IMR-90 (cell line): ENCODE results near the gene HRH2. TPM values are rescaled to one million over a fixed set of nuclear protein-coding genes. Genes with fewer than 3 reads are reported as not detected.
"Not testable (repeated sequence)": the region's sequence is repeated elsewhere in the genome, so short reads cannot be mapped to it uniquely, and the experiment has no call there.

ENCODE experiments used
- ATAC-seq: fragments of 200-7000 bp; cut with Tn5 transposase; 2 replicates; pipeline ENCODE4 v1.9.1; 2020; ENCODE audit warnings: low read depth, mild to moderate bottlenecking, moderate library complexity
- BruUV-seq: library from RNA; stranded (reverse); fragments of 400-500 nt; replicated peaks from 2 replicates; lab custom pipeline; 2021; lab: Mats Ljungman, UMichigan
- CTCF ChIA-PET: fragments of 300-600 bp; formaldehyde crosslinking; extraction: SDS; loops from one replicate; lab custom pipeline; 2021; ENCODE audit warnings: antibody characterized with exemption; lab: Yijun Ruan, JAX
- POLR2A ChIA-PET: fragments of 300-600 bp; sonication (Branson Sonifier 250); formaldehyde crosslinking; loops from one replicate; lab custom pipeline; 2022; ENCODE audit warnings: antibody characterized with exemption; ENCODE audit not compliant: unreplicated experiment; lab: Charles Lee
- DNase-seq: peaks from one replicate; pipeline ENCODE4 v3.0.0; 2013
- H2AFZ ChIP-seq: replicated peaks from 2 replicates; pipeline ENCODE3; 2013; ENCODE audit warnings: low read length, mild to moderate bottlenecking; ENCODE audit not compliant: poor library complexity
- H2AK5ac ChIP-seq: 2 replicates; pipeline ENCODE4 v1.6.1; 2013; ENCODE audit warnings: low read depth, low read length, inconsistent platforms
- H2AK9ac ChIP-seq: replicated peaks from 2 replicates; pipeline ENCODE3; 2013; ENCODE audit warnings: mild to moderate bottlenecking, low read depth, low read length, moderate library complexity; ENCODE audit not compliant: poor library complexity
- H2BK120ac ChIP-seq: 2 replicates; pipeline ENCODE4 v1.6.1; 2013; ENCODE audit warnings: low read depth, low read length, inconsistent platforms
- H2BK15ac ChIP-seq: 3 replicates; pipeline ENCODE4 v1.6.1; 2013; ENCODE audit warnings: low read depth, low read length, inconsistent platforms
- H2BK20ac ChIP-seq: 2 replicates; pipeline ENCODE4 v1.6.1; 2013; ENCODE audit warnings: low read depth, mild to moderate bottlenecking, inconsistent platforms, low read length, moderate library complexity
- H2BK5ac ChIP-seq: 2 replicates; pipeline ENCODE4 v1.6.1; 2013; ENCODE audit warnings: mild to moderate bottlenecking, low read depth, low read length, inconsistent platforms; ENCODE audit not compliant: poor library complexity, severe bottlenecking
- H3K14ac ChIP-seq: replicated peaks from 2 replicates; pipeline ENCODE4 v1.6.1; 2013; ENCODE audit warnings: low read depth, low read length, inconsistent platforms
- H3K18ac ChIP-seq: 2 replicates; pipeline ENCODE4 v1.6.1; 2013; ENCODE audit warnings: low read depth, low read length, control low read depth
- H3K23ac ChIP-seq: 2 replicates; pipeline ENCODE4 v1.6.1; 2013; ENCODE audit warnings: low read depth, low read length, inconsistent platforms
- H3K27ac ChIP-seq: 2 replicates; pipeline ENCODE4 v1.5.1; 2013; ENCODE audit warnings: mild to moderate bottlenecking, control low read depth, low read length; ENCODE audit not compliant: insufficient read depth
- H3K27me3 ChIP-seq: 2 replicates; pipeline ENCODE4 v1.6.1; 2013; ENCODE audit warnings: low read length; ENCODE audit not compliant: control insufficient read depth, insufficient read depth
- H3K36me3 ChIP-seq: 2 replicates; pipeline ENCODE4 v1.6.1; 2013; ENCODE audit warnings: low read length, mixed read lengths; ENCODE audit not compliant: control insufficient read depth, insufficient read depth
- H3K4ac ChIP-seq: 2 replicates; pipeline ENCODE4 v1.6.1; 2013; ENCODE audit warnings: low read depth, low read length, inconsistent platforms
- H3K4me1 ChIP-seq: 2 replicates; pipeline ENCODE4 v1.6.1; 2013; ENCODE audit warnings: low read length, mixed read lengths; ENCODE audit not compliant: control insufficient read depth, insufficient read depth
- H3K4me2 ChIP-seq: 2 replicates; pipeline ENCODE4 v1.6.1; 2013; ENCODE audit warnings: low read depth, mild to moderate bottlenecking, control low read depth, low read length, moderate library complexity
- H3K4me3 ChIP-seq: 2 replicates; pipeline ENCODE4 v1.5.1; 2013; ENCODE audit warnings: low read depth, mild to moderate bottlenecking, control low read depth, low read length, moderate library complexity; ENCODE audit not compliant: insufficient read depth
- H3K56ac ChIP-seq: 2 replicates; pipeline ENCODE4 v1.6.1; 2013; ENCODE audit warnings: low read length, inconsistent platforms; ENCODE audit not compliant: insufficient read depth; ENCODE audit errors: extremely low read depth
- H3K79me1 ChIP-seq, 2 experiments: 2 replicates each; pipeline ENCODE4 v1.6.1; 2013; ENCODE audit warnings: low read length in 2 of 2, inconsistent platforms in 1 of 2, low read depth in 1 of 2
- H3K9ac ChIP-seq: 2 replicates; pipeline ENCODE4 v1.6.1; 2013; ENCODE audit warnings: low read depth, low read length, control low read depth
- H3K9me1 ChIP-seq: 2 replicates; pipeline ENCODE4 v1.6.1; 2013; ENCODE audit warnings: low read length, inconsistent platforms; ENCODE audit not compliant: insufficient read depth
- H3K9me3 ChIP-seq: 2 replicates; pipeline ENCODE4 v1.6.1; 2013; ENCODE audit warnings: low read length; ENCODE audit not compliant: control insufficient read depth, insufficient read depth
- H4K20me1 ChIP-seq: 2 replicates; pipeline ENCODE4 v1.6.1; 2013; ENCODE audit warnings: low read length, inconsistent platforms; ENCODE audit not compliant: insufficient read depth
- H4K5ac ChIP-seq: 2 replicates; pipeline ENCODE4 v1.6.1; 2013; ENCODE audit warnings: mild to moderate bottlenecking, low read depth, low read length, control low read depth
- H4K8ac ChIP-seq, 2 experiments: 2 replicates each; pipeline ENCODE4 v1.6.1; 2013; ENCODE audit warnings: low read depth in 2 of 2, low read length in 2 of 2, control low read depth in 1 of 2, inconsistent platforms in 1 of 2
- H4K91ac ChIP-seq: 2 replicates; pipeline ENCODE4 v1.6.1; 2013; ENCODE audit warnings: low read depth, low read length, inconsistent platforms; ENCODE audit not compliant: insufficient read depth
- FOS ChIP-seq: fragments of 150-350 bp; IDR thresholded peaks from 2 replicates; pipeline ENCODE4 v1.6.1; 2016; ENCODE audit warnings: low read depth, low read length
- WGBS, 2 experiments: methylation state at CpG; one replicate each; pipeline versions ENCODE4 v1.1.5 to v1.1.7; 2013; ENCODE audit warnings: missing lambda C conversion rate in 2 of 2; ENCODE audit not compliant: insufficient read length in 1 of 2; ENCODE audit errors: extremely low coverage in 2 of 2; 5-methylcytosine and 5-hydroxymethylcytosine counted together
- dilution Hi-C: fragments of 300-500 bp; cut with HindIII; formaldehyde crosslinking; loops from one replicate; pipeline ENCODE4 v1.14.3; 2018; ENCODE audit warnings: low sequenced_read_pairs; ENCODE audit not compliant: unreplicated experiment
- in situ Hi-C: fragments of 300-500 bp; cut with MboI; formaldehyde crosslinking; loops from 3 replicates; pipeline ENCODE4 v1.14.3; 2019; ENCODE audit warnings: low sequenced_read_pairs, inconsistent platforms, mixed read lengths
- intact Hi-C: fragments of 100-400 bp; cut with micrococcal nuclease; formaldehyde crosslinking; loops from 2 replicates; pipeline ENCODE4 v1.10.0; 2022
- polyA plus RNA-seq, 3 experiments: library from polyadenylated mRNA; depleted of rRNA; stranded (reverse); fragments of >200 nt; gene quantifications; 2 replicates each; pipeline ENCODE4 v1.2.3, GENCODE V29; 2012; ENCODE audit warnings: low replicate concordance in 1 of 3
- total RNA-seq: library from RNA; depleted of rRNA; stranded (reverse); fragments of >200 nt; gene quantifications from 2 replicates; pipeline ENCODE4 v1.2.3, GENCODE V29; 2012

Gene HRH2
- total and polyA plus RNA-seq, 2 of the 4 experiments (the other 2 are of a cell fraction) = not detected

- TF ChIP-seq FOS = no peak
Observed at GRCh38 chr5:175718401-175719108, 60.7 kb downstream of the HRH2 start (continued).

GRCh38 chr5:175719109-175719432 lies 61.2 kb downstream of the HRH2 start:
- H3K27me3 ChIP-seq, ATAC-seq, H3K4me1 ChIP-seq, H3K14ac ChIP-seq, H3K4me2 ChIP-seq, H2AK5ac ChIP-seq, H2BK15ac ChIP-seq, POLR2A ChIA-PET, H3K4ac ChIP-seq, in situ Hi-C loops, BruUV-seq, H3K4me3 ChIP-seq, H4K5ac ChIP-seq, DNase-seq, H3K79me1 ChIP-seq, H3K27ac ChIP-seq, H3K36me3 ChIP-seq, H2BK120ac ChIP-seq, H3K18ac ChIP-seq, H3K9me3 ChIP-seq, H4K91ac ChIP-seq, H3K23ac ChIP-seq, H2AFZ ChIP-seq, H4K20me1 ChIP-seq, H2BK5ac ChIP-seq, H2BK20ac ChIP-seq, H4K8ac ChIP-seq, H3K9ac ChIP-seq, dilution Hi-C loops, H2AK9ac ChIP-seq, H3K56ac ChIP-seq, H3K9me1 ChIP-seq: not testable (repeated sequence)
- CTCF ChIA-PET = interaction anchor here (1.8 to 2.6 kb wide), 2 partner anchors 11 to 185 kb away, joined by 8 read pairs; no protein-coding TSS in a partner anchor
- intact Hi-C loops = loop anchor here (5.0 kb wide), 2 partner anchors 187 to 767 kb away; no protein-coding TSS in a partner anchor
- WGBS, 2 experiments = no CpG with 5 or more reads among the region's 8 CpGs
